HG02938 (cell line): ENCODE results near the gene AMY2B.
"Not testable (repeated sequence)": the region's sequence is repeated elsewhere in the genome, so short reads cannot be mapped to it uniquely, and the experiment has no call there.

Source experiments
- ATAC-seq: cut with Tn5 transposase; IDR thresholded peaks from one replicate; pipeline ENCODE4 v1.9.1; 2021; ENCODE audit warnings: mild to moderate bottlenecking, moderate library complexity; ENCODE audit not compliant: unreplicated experiment

AMY2B gene

GRCh38 chr1:103616994-103617477, 45.6 kb downstream of the AMY2B start, which contains the start of gene AMY2A:
Gene AMY2A, plus strand, starts transcription at chr1:103617427. Its CDS starts 14 bp downstream, at chr1:103617441.
- not testable (repeated sequence) for ATAC-seq

GRCh38 chr1:103627436-103627835, 56.0 kb downstream of the AMY2B start:
- not testable (repeated sequence) for ATAC-seq
